Measurements from ENCODE around the gene NR2F2.
A peak's percentile ranks its signal among the peaks of the same experiment; 100 is the strongest.

NR2F2 gene

GRCh38 chr15:96320703-96321638 lies 9.5 kb upstream of the NR2F2 start:
- no peak for DNase-seq

DNA sequence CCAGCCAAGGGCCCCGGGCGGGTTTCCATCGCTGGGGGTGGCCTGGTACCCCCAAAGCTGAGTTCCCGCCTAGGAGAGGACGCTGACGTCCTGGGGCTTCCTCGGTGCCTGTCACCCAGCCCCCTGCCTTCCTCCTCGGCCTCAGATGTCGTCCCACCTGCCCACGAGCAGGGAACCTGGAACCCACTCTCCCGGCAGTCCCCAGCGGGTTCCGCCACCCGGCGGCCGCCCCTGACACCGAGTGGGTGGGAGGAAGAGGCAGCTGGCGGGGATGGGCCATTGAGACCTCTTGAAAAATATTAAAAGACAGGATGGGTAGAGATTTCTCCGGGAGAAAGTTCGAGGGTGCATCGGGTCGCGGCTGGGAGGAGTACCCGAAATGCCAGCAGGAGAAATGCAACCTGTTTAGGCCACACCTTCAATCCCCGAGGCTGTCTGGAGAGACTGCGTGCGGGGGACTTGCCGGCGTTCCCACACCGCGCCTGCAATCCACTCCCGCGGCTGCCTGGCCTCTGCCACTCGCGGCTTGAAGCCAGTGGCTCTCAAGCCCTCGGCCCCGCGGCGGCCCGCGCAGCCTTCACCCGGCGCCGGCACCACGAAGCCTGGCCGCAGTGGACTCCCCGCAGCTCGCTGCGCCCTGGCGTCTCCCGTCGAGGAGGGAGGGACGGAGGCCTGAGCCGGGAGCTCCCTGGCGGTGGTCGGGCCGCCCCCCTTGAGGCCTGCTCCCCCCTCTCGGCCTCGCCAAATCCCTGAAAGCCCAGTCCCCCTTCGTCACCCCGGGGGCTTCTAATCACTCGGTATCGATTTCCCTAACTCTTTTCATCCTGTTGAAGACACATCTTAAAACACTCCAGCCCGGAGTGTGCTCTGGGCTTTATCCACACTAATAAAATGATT lies 8.6 kb upstream of the NR2F2 start:
- no peak for DNase-seq

- DNase-seq: no peak
These were observed 7.8 kb upstream of the NR2F2 start for GRCh38 chr15:96322536-96323318.

DNA sequence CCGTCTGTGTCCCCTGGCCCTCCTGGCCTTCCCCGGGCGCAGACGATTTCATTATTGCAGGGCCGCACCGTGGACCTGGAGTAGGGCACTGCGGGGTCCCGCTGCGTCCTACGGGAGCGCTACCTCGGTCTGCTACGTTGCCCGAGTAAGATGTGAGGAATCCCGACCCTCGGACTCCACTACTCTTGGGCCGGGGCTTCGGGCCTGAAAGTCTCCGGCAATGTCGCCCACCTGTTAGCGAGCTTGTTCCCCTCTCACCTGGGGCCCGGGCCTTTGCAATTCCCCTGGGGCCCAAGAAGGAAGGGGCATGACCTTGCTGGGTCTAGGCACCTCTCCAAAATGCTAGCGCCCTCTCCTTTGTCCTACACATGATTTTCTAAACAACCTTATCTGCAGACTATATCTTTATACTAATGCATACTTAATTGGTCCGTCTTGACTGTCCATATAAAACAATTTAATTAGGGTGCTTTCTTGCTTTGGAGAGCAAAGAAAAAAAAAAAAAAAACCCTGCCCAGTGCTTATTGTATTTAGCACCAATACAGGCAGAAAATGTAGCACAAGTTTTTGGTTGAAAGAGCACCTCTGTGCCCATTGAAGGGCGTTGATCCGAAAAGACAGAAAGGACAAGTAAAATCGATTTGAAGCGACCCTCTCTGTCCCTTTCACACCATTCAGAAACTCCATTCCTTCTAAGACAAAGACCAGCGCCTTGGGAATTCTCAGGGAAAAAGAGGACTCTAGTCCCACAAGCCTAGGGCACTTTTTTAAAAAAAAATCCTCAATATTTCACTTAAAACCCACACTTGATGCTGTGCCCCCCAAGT lies 7.0 kb upstream of the NR2F2 start:
- no peak for DNase-seq

DNA sequence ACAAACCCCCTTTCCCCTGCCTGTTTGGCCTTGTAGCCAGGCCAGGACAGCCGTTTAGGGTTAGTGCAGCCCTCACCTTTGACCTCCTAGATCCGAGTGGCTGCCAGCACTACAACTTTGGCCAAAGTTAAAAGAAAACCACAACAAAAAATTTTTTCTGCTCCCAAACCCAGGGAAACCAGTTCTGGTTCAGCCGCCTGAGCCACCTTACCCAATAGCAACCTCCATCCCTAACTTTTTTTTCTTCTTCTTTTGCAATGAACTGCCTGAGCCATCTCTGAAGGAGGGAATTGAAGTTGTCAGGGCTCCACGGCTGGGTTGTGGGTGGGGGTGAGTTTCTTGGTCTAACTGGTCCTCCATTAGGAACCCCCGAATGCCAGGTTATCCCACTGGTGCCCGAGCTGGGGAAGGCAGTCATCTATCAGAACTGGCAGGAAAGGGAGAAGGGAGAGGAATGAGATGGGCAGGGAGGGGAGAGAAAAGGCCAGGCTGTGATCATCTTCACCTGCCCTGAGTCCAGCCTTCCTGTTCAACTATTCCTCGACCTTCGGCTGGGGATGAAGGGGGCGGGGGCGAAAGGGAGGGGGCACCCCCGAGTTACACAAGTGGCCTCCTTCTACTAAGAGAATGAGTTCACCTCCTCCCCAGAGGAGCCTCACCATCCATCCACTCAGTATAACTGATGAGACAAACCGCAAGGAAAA lies 6.2 kb upstream of the NR2F2 start:
- DNase-seq: no peak

DNA sequence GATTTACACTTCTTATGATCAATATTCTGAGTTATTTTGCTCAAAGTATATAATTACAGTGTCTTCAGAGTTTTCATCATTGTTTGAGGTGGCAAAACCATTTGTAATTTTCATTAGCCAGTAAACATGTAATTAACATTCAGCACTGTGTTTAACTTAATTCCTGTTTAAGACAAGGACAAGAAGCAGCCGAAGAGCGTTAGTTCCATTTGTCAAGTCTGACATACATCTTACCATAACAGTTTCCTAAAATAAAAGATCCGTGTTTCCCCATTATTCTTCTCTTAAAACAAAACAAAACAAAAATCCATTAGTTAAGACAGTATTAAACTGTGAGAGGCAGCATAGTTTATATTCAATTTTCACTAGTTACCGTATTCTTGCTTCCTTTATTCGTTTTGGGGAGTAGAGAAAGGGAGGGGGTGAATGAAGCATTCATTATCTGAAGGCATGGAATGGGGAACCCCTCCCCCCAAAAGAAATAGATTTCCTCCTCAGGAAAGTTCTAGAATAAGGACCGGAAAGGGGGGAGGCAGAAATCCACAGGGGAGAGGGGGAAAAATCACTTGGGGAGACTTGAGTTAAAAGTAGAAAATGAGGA lies 5.5 kb upstream of the NR2F2 start:
- DNase-seq: no peak

GRCh38 chr15:96325541-96326327 lies 4.8 kb upstream of the NR2F2 start:
- DNase-seq: no peak

DNA sequence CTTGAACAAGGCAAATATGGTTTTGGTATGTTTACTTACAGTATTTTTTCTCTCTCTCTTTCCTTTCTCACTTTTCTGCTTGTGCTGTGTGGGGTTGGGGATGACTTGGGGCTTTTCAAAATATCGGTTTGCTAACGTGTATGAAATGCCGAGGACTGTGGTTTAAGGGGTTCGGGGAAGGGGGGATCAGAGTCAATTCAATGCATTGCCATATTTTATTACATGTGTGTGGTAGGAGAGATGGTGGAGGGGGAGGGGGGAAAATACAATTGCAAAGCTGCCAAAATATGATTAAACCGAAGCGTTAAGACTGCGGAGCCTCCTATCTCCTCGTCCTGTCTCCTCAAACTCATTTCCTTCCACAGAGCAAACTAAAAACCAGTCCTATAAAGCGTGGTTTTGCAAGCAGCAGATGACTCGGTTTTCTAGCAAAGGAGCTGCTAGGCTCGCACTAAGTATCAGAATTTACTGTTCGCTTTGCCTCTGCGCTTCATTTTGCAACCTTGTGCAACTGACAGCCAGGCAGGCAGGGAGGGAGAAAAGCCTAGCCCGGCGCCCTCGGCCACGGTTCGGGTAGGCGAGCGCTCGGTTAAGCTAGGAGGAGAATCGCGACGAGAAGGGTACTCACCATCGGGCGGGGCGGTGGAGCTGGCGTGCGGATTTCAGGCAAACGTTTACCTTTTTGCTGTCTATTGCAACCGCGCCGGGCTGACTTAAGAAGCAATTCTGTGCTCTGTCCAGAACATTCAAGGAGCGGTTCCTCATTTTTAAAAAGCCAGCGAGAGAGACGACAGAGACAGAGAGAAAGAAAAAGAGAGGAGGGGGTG lies 4.0 kb upstream of the NR2F2 start:
- no peak for DNase-seq

GRCh38 chr15:96327155-96327741 lies 3.3 kb upstream of the NR2F2 start:
- DNase-seq: peak; percentile 32

- DNase-seq: no peak
These were observed 2.2 kb upstream of the NR2F2 start for GRCh38 chr15:96328181-96328876.

DNA sequence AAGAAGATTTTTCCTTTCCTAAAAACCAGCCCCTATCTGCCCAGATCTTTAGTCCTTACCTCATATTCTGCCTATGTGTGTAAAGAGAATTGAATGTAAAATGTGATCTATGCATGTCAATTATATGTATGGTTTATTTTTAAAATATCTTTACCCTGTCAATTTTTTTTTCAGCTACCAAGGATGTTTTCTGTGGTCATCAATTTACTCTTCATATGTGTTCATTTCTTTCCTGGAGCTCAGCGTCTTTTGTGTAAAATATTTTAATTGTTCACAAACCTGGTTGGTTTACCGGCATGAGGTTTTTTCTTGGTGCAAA lies 1.7 kb upstream of the NR2F2 start:
- DNase-seq: no peak

DNA sequence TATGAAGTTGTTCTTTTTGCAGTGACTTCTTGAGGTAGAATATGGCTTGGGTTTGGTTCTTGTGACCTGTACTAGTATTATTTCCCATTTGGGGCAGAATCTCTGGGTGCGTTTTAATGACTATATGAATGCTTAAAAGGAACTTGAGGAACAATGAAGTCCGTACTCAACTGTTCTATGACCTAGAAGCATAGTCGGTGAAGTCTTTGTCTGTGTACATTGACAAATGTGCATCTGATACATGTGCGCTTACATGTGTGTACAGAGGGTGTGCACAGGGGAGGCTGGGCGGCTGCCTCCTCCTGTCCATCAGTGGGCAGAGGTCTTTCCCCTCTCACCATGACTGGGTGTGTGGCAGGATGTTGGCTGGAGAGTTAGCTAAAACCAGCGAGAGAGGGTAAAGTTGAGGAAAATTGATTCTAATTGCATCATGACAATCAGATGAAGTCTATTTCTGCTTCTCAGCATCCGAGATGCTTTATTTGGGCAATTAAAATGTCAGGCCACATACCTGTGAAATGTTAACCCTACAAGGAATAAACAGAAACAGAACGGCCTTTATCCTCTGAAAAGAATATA lies 1.0 kb upstream of the NR2F2 start:
- DNase-seq: no peak

- DNase-seq: no peak
These were observed 443 bp upstream of the NR2F2 start for GRCh38 chr15:96330064-96330449.

GRCh38 chr15:96331144-96331944 lies 844 bp downstream of the NR2F2 start:
- no peak for DNase-seq

GRCh38 chr15:96331945-96332636 lies 1.6 kb downstream of the NR2F2 start:
- DNase-seq: no peak

- no peak for DNase-seq
These were observed 2.2 kb downstream of the NR2F2 start for GRCh38 chr15:96332637-96333121.

All from DMS79 (cell line).